Prostate gland (tissue), 2 donors: ENCODE data around the gene SBNO2.

Source experiments
- CTCF ChIP-seq, 4 experiments: fragments of 200-600 bp in 2 of 4; fragments of 450-650 bp in 2 of 4; sonication (generic) in 2 of 4; IDR thresholded peaks; 1 replicate in 3 of 4; 2 replicates in 1 of 4; pipeline ENCODE4 v1.5.1; 2016 to 2019; ENCODE audit warnings: antibody characterized with exemption in 4 of 4, mild to moderate bottlenecking in 2 of 4, moderate library complexity in 2 of 4
- POLR2A ChIP-seq: fragments of 450-650 bp; IDR thresholded peaks from one replicate; pipeline ENCODE4 v1.6.1; 2016; ENCODE audit warnings: antibody characterized with exemption, mild to moderate bottlenecking

- TF ChIP-seq CTCF (IDR thresholded peaks at IDR 0.05) (no peak), POLR2A (no peak)
Measured at GRCh38 chr19:1211494-1212234, 37.6 kb upstream of the SBNO2 start.
